Aorta (tissue), 5 donors: ENCODE data around the gene ORM2. TPM values are rescaled to one million over a fixed set of nuclear protein-coding genes. Genes with fewer than 3 reads are reported as not detected.
A peak's percentile ranks its signal among the peaks of the same experiment; 100 is the strongest.
"Not testable (repeated sequence)": the region's sequence is repeated elsewhere in the genome, so short reads cannot be mapped to it uniquely, and the experiment has no call there.

Experiments used
- ATAC-seq: fragments of 200-7000 bp; cut with Tn5 transposase; one replicate; pipeline ENCODE4 v1.9.1; 2022; ENCODE audit warnings: moderate library complexity; ENCODE audit not compliant: low FRiP score
- DNase-seq, 2 donors: peaks; one replicate each; pipeline ENCODE4 v3.0.0-alpha.2; 2020
- H3K27ac ChIP-seq, 2 donors: one replicate each; pipeline ENCODE4 v1.5.1; 2013; ENCODE audit warnings: low read length in 2 of 2, mild to moderate bottlenecking in 2 of 2, moderate library complexity in 2 of 2, control low read depth in 1 of 2, inconsistent platforms in 1 of 2, low read depth in 1 of 2
- H3K27me3 ChIP-seq, 2 donors: one replicate each; pipeline ENCODE4 v1.6.1; 2013; ENCODE audit warnings: control low read depth in 1 of 2, low read length in 1 of 2, mild to moderate bottlenecking in 1 of 2, moderate library complexity in 1 of 2; ENCODE audit not compliant: insufficient read depth in 2 of 2, control insufficient read depth in 1 of 2
- H3K36me3 ChIP-seq, 2 donors: one replicate each; pipeline ENCODE4 v1.6.1; 2013; ENCODE audit warnings: control low read depth in 1 of 2, low read length in 1 of 2, mild to moderate bottlenecking in 1 of 2; ENCODE audit not compliant: insufficient read depth in 2 of 2, control insufficient read depth in 1 of 2
- H3K4me1 ChIP-seq, 2 donors: one replicate each; pipeline ENCODE4 v1.6.1; 2013; ENCODE audit warnings: low read length in 2 of 2, control low read depth in 1 of 2, mild to moderate bottlenecking in 1 of 2, moderate library complexity in 1 of 2; ENCODE audit not compliant: insufficient read depth in 2 of 2, control insufficient read depth in 1 of 2
- H3K4me3 ChIP-seq, 2 donors: one replicate each; pipeline ENCODE4 v1.5.1; 2013; ENCODE audit warnings: low read length in 2 of 2, control low read depth in 1 of 2, mild to moderate bottlenecking in 1 of 2
- H3K9me3 ChIP-seq: one replicate; pipeline ENCODE4 v1.6.1; 2013; ENCODE audit warnings: mild to moderate bottlenecking, low read length; ENCODE audit not compliant: control insufficient read depth
- WGBS, 2 donors: extraction: QIAGEN DNeasy Blood & Tissue Kit; methylation state at CpG; one replicate each; pipeline ENCODE4 v1.1.7; 2013; 5-methylcytosine and 5-hydroxymethylcytosine counted together
- intact Hi-C, 2 donors: fragments of 100-400 bp; cut with DNase I; formaldehyde crosslinking; loops; one replicate each; pipeline versions ENCODE4 v1.14.2 to v1.15.0; 2022
- long read RNA-seq, 2 donors: library from polyadenylated mRNA; unstranded; transcript quantifications; one replicate each; pipeline ENCODE4 v2.0.0, GENCODE V29; 2020 to 2021
- polyA plus RNA-seq, 2 donors: library from polyadenylated mRNA; stranded (reverse); fragments of 200-250 nt; gene quantifications; one replicate each; pipeline ENCODE4 v1.2.3, GENCODE V29; 2013
- total RNA-seq, 2 donors: library from RNA; stranded (reverse); fragmentation: NEBNext Ultra II Directional; extraction: Animal tissue kit (Norgen Biotek cat#: 25700); gene quantifications; one replicate each; pipeline ENCODE4 v1.2.1, GENCODE V29; 2021
- donor health status: healthy with polysubstance abuse.
- donor health status: Bipolar disorder and iron deficiency.
- donor health status: DM: no; HTN: no; CAD: no.
- donor health status: DM: no; HTN: no; CAD: no.
- donor health status: DM: yes; HTN: yes; CAD: no.

The ORM2 gene
- total RNA-seq: not detected
- not detected for polyA plus RNA-seq
- long read RNA-seq, donor 1: 0 reads
- long read RNA-seq, donor 2: 0 reads

DNA sequence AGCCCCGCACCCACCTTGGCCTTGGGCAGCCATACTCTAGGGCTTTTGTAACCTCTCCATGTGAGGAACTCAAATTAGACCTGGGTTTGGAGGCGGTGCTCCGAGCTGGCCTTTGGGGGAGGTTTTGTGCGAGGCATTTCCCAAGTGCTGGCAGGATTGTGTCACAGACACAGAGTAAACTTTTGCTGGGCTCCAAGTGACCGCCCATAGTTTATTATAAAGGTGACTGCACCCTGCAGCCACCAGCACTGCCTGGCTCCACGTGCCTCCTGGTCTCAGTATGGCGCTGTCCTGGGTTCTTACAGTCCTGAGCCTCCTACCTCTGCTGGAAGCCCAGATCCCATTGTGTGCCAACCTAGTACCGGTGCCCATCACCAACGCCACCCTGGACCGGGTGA is at the start of gene ORM2:
ORM2 (plus strand) TSS at position 245 of the 398 bp plus-strand sequence; CDS start at position 281, 36 bp downstream.
- H3K36me3 ChIP-seq, H3K4me3 ChIP-seq, DNase-seq, H3K4me1 ChIP-seq, H3K9me3 ChIP-seq, intact Hi-C loops, H3K27ac ChIP-seq, H3K27me3 ChIP-seq, ATAC-seq: not testable (repeated sequence)
- 26% methylated on average over 2 of the region's 10 CpGs; no CpG with 5 or more reads in 1 of the 2 donors for WGBS, 2 donors

DNA sequence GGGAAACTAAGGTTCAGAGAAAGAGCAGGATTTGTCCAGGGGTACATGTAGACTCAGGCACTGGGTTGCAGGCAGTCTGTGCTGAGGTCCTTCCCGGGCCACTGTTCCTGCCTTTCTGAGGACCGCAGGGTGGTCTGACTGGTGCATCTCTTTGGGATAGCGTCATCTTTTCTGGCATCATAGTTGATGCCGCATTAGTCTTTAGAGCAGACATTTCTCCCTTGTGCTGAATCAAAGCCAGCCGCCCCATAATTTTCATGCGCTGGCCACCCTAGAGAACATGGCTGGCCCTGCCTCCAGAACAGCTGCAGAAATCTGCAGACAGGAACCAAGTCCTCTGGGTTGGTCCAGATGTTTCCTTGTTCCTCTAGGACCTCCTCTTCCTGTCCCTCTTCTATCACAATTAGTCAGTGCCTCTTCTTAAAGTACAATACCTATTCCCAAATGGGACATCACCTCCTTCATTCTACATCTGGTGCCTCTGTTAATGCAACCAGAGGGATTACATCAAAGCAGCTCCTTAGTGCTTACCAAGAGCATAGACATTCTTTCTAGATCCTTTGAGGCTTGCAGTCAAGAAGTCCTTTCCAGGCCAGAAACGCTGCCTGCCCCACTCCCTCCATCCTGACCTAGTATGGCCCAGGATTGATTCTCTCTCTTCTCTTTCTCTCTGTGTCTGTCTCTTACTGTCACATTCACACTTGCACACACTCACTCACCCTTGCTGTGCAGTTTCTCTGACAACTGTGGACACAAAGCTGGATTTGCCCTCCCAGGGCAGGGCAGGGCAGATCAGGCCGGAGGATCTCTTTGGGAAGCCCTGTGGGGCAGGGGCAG is 48.8 kb upstream of the ORM2 start:
- ATAC-seq: no peak
- DNase-seq: peak; percentile 15 to 41

DNA sequence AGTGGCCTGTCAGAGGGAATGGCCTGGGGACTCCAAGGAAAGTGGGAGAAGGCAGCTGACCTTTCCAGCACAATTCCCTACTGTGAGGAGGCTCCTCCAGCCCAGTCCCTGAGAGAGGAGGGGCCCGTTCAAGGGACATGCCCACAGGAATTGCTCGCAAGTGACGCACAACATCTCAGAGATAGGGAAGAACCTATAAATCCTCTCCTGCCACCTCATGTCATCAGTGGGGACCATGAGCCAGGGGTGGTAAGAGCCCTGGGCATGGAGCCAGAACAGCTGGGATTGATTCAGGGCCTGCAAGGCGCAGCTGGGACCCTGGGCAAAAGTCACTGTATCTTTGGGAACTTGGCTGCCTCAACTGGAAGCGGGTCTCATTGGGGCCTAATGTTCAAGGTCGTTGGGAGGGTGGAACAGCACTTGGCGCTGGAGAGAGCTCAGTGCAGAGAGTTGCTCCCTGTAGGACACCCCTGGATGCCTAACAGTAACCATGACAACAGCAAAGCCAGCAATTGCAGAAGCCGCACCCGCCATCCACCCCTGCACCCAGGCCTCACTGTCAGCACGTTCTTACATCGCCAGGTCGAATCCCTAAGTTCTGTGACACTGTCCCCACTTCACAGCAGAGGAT is 48.1 kb upstream of the ORM2 start:
- H3K4me1 ChIP-seq: no peaks in the 10 kb centered on the region
- no peak overlapping the region for H3K4me3 ChIP-seq
- 73% methylated on average over 12 of the region's 12 CpGs for WGBS, 2 donors
- DNase-seq: peak; percentile 18 to 76
- intact Hi-C loops: no loop called here
- no peak for ATAC-seq
- no peaks in the 10 kb centered on the region for H3K9me3 ChIP-seq
- no peak overlapping the region for H3K27ac ChIP-seq
- H3K27me3 ChIP-seq: no peaks in the 10 kb centered on the region
- no peaks in the 10 kb centered on the region for H3K36me3 ChIP-seq

More for the DNA sequence above, 48.8 kb upstream of the ORM2 start:
- Histone ChIP-seq H3K27me3 (no peaks in the 10 kb centered on the region), H3K27ac (no peak overlapping the region), H3K9me3 (no peaks in the 10 kb centered on the region), H3K4me3 (no peak overlapping the region), H3K36me3 (no peaks in the 10 kb centered on the region), H3K4me1 (no peaks in the 10 kb centered on the region)
- whole genome bisulfite sequencing, 2 donors: 88 to 96% methylated on average over 8 of the region's 8 CpGs
- intact Hi-C loops: no loop called here

DNA sequence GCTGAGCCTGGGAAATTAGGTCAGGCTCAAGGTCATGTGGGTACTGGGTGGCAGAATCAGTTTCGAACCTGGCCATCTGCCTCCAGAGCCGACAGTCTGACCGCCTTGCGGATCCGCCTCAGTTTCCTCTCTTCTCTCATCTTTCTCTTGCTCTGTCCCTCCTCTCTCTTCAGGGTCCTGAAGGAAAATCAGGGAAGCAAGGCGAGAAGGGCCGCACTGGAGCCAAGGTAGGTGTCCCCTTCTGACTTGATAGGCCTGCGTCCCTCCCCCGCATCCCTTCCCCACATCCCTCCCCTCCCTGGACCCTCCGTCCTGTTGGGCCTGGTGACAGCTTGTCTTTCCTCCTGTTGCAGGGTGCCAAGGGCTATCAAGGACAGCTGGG is 47.6 kb upstream of the ORM2 start:
- Histone ChIP-seq H3K9me3 (no peaks in the 10 kb centered on the region), H3K27ac (no peak overlapping the region), H3K27me3 (no peaks in the 10 kb centered on the region), H3K36me3 (no peaks in the 10 kb centered on the region), H3K4me3 (no peak overlapping the region), H3K4me1 (no peaks in the 10 kb centered on the region)
- 90 to 93% methylated on average over 10 of the region's 10 CpGs for WGBS, 2 donors
- DNase-seq (peak; percentile 21 to 66), ATAC-seq (no peak)
- intact Hi-C loops: no loop called here

DNA sequence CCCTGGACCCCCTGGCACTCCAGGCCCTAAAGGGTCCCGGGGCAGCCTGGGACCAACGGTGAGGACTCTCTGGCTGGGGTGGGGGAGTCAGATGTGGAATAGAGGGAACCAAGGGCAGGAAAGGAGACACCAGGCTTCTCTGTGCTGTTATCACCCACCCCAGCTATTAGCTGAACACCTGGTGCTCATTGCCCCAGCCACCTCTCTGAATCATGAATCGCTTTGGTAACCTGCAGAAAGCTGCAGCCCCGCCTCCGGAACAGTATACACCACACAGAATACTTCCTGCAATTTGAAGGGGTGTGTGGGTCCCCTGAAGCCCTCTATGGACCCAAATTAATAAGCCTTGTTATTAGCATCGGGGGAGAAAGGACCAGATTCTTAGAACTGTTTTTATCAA is 47.2 kb upstream of the ORM2 start:
- WGBS, 2 donors: 86 to 87% methylated on average over 6 of the region's 6 CpGs
- Histone ChIP-seq H3K9me3 (no peaks in the 10 kb centered on the region), H3K36me3 (no peaks in the 10 kb centered on the region), H3K4me3 (no peak overlapping the region), H3K4me1 (no peaks in the 10 kb centered on the region), H3K27me3 (no peaks in the 10 kb centered on the region), H3K27ac (no peak overlapping the region)
- intact Hi-C loops: no loop called here
- no peak for ATAC-seq
- no peak for DNase-seq

DNA sequence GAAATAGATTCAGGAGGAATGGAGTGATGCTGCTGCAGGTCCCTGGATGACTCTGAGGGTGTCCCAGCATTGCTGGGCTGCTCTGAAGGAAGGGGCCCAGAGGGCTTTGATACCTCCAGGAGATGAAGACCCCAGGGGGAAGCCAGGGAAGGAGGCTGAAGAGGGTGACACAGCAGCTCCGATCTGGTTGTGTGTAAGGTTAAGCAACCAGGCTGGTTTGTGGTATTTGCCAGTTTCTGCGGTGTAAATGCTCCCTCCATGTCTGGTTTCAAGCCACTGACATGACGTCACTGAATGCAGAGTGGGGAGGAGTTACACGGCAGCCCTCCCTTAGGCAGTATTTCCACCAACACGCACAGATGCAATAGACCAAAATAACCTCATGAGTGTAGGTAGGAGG is 46.7 kb upstream of the ORM2 start:
- no peaks in the 10 kb centered on the region for H3K9me3 ChIP-seq
- no peak for ATAC-seq
- no peak overlapping the region for H3K27ac ChIP-seq
- no peaks in the 10 kb centered on the region for H3K4me1 ChIP-seq
- WGBS, 2 donors: 35 to 37% methylated on average over 5 of the region's 5 CpGs
- peak; percentile 16 to 36 for DNase-seq
- intact Hi-C loops: no loop called here
- H3K36me3 ChIP-seq: no peaks in the 10 kb centered on the region
- H3K27me3 ChIP-seq: no peaks in the 10 kb centered on the region
- no peak overlapping the region for H3K4me3 ChIP-seq

GRCh38 chr9:114283551-114284111 is 46.0 kb upstream of the ORM2 start:
- H3K36me3 ChIP-seq: no peaks in the 10 kb centered on the region
- intact Hi-C loops: no loop called here
- 90 to 97% methylated on average over 14 of the region's 14 CpGs for WGBS, 2 donors
- H3K27ac ChIP-seq: no peak overlapping the region
- DNase-seq (peak; percentile 44 to 73), ATAC-seq (no peak)
- no peaks in the 10 kb centered on the region for H3K27me3 ChIP-seq
- no peaks in the 10 kb centered on the region for H3K9me3 ChIP-seq
- H3K4me3 ChIP-seq: no peak overlapping the region
- no peaks in the 10 kb centered on the region for H3K4me1 ChIP-seq

GRCh38 chr9:114284316-114285060 is 45.2 kb upstream of the ORM2 start:
- Histone ChIP-seq H3K4me1 (no peaks in the 10 kb centered on the region), H3K36me3 (no peaks in the 10 kb centered on the region), H3K9me3 (no peaks in the 10 kb centered on the region), H3K4me3 (no peak overlapping the region), H3K27ac (no peak overlapping the region), H3K27me3 (no peaks in the 10 kb centered on the region)
- WGBS, 2 donors: 90 to 92% methylated on average over 11 of the region's 11 CpGs
- DNase-seq: peak; percentile 40 to 70
- intact Hi-C loops: no loop called here
- no peak for ATAC-seq
